ENCODE measurements around the gene IPO4.
A peak's percentile ranks its signal among the peaks of the same experiment; 100 is the strongest.

Gene IPO4

DNA sequence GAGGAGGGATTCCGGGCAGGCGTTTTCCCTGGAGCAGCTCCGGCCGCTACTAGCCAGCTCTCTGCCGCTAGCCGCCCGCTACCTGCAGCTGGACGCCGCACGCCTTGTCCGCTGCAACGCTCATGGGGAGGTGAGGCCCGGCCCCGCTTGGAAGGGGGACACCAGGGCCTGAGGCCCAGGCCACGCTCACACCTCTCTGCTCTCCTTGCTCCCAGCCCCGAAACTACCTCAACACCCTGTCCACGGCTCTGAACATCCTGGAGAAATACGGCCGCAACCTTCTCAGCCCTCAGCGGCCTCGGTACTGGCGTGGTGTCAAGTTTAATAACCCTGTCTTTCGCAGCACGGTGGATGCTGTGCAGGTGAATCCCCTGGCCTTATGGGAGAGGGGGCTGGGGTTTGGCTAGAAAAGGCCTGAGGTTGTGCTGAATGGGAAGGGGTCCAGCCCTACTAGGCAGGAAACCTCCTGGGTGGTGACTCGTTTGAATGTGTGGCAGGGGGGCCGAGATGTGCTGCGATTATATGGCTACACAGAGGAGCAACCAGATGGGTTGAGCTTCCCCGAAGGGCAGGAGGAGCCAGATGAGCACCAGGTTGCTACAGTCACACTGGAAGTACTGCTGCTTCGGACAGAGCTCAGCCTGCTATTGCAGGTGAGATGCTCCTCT lies 40.7 kb downstream of the IPO4 start:
- H3K27me3 ChIP-seq: no peaks in the 10 kb centered on the region
- TF ChIP-seq, protein P1, sequence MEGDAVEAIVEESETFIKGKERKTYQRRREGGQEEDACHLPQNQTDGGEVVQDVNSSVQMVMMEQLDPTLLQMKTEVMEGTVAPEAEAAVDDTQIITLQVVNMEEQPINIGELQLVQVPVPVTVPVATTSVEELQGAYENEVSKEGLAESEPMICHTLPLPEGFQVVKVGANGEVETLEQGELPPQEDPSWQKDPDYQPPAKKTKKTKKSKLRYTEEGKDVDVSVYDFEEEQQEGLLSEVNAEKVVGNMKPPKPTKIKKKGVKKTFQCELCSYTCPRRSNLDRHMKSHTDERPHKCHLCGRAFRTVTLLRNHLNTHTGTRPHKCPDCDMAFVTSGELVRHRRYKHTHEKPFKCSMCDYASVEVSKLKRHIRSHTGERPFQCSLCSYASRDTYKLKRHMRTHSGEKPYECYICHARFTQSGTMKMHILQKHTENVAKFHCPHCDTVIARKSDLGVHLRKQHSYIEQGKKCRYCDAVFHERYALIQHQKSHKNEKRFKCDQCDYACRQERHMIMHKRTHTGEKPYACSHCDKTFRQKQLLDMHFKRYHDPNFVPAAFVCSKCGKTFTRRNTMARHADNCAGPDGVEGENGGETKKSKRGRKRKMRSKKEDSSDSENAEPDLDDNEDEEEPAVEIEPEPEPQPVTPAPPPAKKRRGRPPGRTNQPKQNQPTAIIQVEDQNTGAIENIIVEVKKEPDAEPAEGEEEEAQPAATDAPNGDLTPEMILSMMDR (IDR thresholded peaks at IDR 0.05): no peak
- peak overlapping the region; percentile 90 to 99 for H3K4me3 ChIP-seq (ENCODE audit: low read depth in 1 of 2, low read length in 1 of 2)
- peak overlapping the region; percentile 97 for H3K27ac ChIP-seq
- no peaks in the 10 kb centered on the region for H3K9me3 ChIP-seq
- peaks cover 33 to 35% of the 10 kb centered on the region in 2 experiments for H3K4me1 ChIP-seq (ENCODE audit: control insufficient read depth in 1 of 2, insufficient read depth in 1 of 2, low read depth in 1 of 2, low read length in 1 of 2)
- peaks cover 45% of the 10 kb centered on the region for H3K36me3 ChIP-seq

DNA sequence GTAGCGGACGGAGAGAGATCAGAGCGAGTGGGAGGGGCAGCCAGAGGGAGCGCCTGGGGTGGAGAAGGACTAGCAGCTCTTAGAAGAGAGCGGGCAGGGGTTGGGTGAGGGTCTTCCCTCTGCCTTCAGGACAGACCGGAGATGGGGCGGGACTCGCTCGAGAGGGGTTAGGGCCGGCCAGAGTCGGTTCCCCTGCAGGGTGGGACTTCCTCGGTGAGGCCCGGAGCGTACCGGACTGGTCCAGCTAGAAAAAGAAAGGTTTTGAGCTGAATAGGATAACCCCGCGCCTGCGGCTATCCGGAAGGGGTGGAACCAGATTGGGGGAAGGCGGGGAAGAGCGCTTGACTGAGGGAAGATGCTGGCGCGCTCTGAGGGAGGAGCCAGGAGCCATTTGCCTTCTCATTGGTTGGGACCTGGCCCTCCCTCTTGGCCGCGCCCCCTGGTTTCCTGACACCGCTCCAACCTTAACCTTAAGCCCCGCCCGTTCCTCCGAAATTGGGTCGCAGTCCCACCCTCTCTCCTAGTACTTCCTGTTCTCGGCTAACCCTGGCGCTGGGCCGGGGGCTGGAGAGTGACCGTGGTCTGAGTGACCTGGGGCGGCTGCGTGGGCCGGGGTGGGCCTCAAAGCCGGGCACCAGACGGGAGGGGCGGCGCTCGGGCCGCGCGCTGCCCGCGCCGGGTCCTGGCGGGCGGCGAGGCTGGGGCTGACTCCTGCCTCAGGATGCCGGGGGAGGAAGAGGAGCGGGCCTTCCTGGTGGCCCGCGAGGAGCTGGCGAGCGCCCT lies 41.4 kb downstream of the IPO4 start, which contains the start of gene RNF31:
TSS of gene RNF31 (plus strand) at position 521 of the 783 bp plus-strand sequence. CDS start at position 722, 201 bp downstream.
- no peaks in the 10 kb centered on the region for H3K27me3 ChIP-seq
- H3K36me3 ChIP-seq: peaks cover 37% of the 10 kb centered on the region
- no peaks in the 10 kb centered on the region for H3K9me3 ChIP-seq
- peak within 1 kb of the TSS; percentile 97 for H3K27ac ChIP-seq
- TF ChIP-seq, protein P1 (IDR thresholded peaks at IDR 0.05): no peak
- peak within 1 kb of the TSS; percentile 90 to 99 for H3K4me3 ChIP-seq (ENCODE audit: low read depth in 1 of 2, low read length in 1 of 2)
- H3K4me1 ChIP-seq (ENCODE audit: control insufficient read depth in 1 of 2, insufficient read depth in 1 of 2, low read depth in 1 of 2, low read length in 1 of 2): peaks cover 35 to 37% of the 10 kb centered on the region in 2 experiments

DNA sequence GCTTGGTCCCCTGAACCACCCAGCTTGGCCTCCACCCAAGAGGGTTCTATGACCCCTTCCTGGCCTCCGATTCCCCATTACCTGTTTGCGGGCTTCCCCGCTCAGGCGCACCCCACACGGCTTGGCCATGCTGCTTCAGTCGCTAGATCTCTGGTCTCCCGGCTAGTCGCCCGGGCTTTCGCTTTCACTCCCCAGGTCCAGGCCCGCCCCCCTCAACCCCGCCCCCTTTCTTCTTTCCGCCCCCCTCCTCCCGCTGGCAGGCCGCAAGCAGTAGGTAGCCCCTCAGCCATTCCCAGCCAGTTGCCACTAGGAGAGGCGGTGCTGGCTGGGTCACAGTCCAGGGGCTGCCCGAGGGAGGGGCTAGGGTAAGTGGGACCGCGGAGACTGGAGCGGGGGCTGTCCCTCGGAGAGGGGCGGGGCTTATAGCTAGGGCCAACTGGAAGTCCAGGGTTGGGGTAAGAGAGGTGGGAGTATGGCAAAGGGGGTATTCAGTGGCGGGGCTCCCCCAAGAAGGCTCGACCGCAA lies 42.1 kb downstream of the IPO4 start, which contains the start of gene PSME2:
TSS of gene PSME2 (minus strand) at position 158 of the 525 bp plus-strand sequence. CDS start at position 129, 29 bp downstream.
- Histone ChIP-seq H3K27ac (peak within 1 kb of the TSS; percentile 97), H3K4me1 (ENCODE audit: control insufficient read depth in 1 of 2, insufficient read depth in 1 of 2, low read depth in 1 of 2, low read length in 1 of 2) (peaks cover 41 to 43% of the 10 kb centered on the region in 2 experiments), H3K4me3 (ENCODE audit: low read depth in 1 of 2, low read length in 1 of 2) (peak within 1 kb of the TSS; percentile 90 to 99), H3K9me3 (no peaks in the 10 kb centered on the region), H3K27me3 (no peaks in the 10 kb centered on the region), H3K36me3 (peaks cover 31% of the 10 kb centered on the region)
- TF ChIP-seq, protein P1 (IDR thresholded peaks at IDR 0.05): no peak

DNA sequence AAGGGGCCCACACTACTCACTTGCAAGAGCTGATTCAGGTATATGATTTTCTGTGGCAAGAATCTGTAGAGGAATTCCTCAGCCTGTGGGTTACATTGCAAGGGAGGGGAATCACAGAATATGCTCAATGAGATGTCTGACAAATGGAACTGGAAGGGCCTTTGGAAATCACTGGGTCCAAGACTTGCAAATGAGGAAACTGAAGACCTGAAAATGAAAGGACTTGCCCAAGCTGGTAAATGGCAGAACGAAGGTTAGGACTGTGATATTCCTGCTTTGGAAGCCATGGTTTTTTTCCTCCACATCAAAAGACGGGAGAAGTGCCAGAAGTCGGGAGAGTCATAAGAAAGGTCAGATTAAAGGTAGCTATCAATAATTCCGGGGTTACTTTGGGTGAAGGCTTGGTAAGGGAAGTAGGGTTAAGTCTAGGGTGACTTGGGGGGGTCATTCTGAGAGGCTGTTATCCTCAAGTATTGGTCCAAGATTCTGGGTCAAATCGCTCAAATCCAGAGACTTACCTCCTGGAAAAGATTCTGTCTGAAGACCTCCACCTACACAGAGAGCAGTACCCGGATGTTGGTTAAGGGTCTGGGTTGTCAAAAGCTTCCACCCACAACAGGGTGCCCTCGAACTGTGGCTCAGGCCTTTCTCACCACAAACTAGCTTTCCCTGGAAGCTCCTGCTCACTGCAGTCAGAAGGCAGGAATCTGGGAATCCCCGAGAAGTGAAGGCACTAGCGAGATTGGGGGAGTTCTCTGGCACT lies 42.7 kb downstream of the IPO4 start:
- Histone ChIP-seq H3K4me3 (ENCODE audit: low read depth in 1 of 2, low read length in 1 of 2) (peak overlapping the region; percentile 90 to 99), H3K36me3 (peaks cover 24% of the 10 kb centered on the region), H3K27me3 (no peaks in the 10 kb centered on the region), H3K4me1 (ENCODE audit: control insufficient read depth in 1 of 2, insufficient read depth in 1 of 2, low read depth in 1 of 2, low read length in 1 of 2) (peaks cover 46% of the 10 kb centered on the region in 2 experiments), H3K9me3 (no peaks in the 10 kb centered on the region), H3K27ac (peak overlapping the region; percentile 97)
- TF ChIP-seq, protein P1 (IDR thresholded peaks at IDR 0.05): no peak

DNA sequence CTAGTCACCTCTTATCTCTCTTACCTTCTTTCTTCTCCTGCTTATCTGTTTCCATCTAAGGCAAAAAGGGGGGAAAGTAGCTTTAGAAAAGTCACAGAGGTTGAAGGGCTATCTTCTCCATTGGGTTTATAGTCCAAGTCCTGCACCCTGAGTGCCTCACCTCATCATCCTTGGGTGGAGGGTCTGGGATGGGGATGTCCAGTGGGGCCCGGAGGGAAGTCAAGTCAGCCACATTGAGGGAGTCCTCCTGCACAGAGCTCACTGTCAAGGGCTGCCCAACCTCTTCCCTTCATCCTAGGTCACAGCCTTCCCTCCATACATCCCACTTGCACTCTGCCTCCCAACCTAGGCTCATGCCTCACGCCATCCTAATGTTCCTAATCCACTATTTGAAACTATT lies 43.4 kb downstream of the IPO4 start:
- TF ChIP-seq, protein P1 (IDR thresholded peaks at IDR 0.05): no peak
- peaks cover 52 to 53% of the 10 kb centered on the region in 2 experiments for H3K4me1 ChIP-seq (ENCODE audit: control insufficient read depth in 1 of 2, insufficient read depth in 1 of 2, low read depth in 1 of 2, low read length in 1 of 2)
- H3K9me3 ChIP-seq: no peaks in the 10 kb centered on the region
- H3K27ac ChIP-seq: peak overlapping the region; percentile 97
- no peaks in the 10 kb centered on the region for H3K27me3 ChIP-seq
- peak overlapping the region in 1 of 2 experiments; percentile 99 for H3K4me3 ChIP-seq (ENCODE audit: low read depth in 1 of 2, low read length in 1 of 2)
- peaks cover 18% of the 10 kb centered on the region for H3K36me3 ChIP-seq
